Cardiac septum (tissue), 1 donor: Measurements from ENCODE around the gene ZMYND15. TPM values are rescaled to one million over a fixed set of nuclear protein-coding genes. Genes with fewer than 3 reads are reported as not detected.

ENCODE experiments used
- DNase-seq: peaks from one replicate; pipeline ENCODE4 v3.0.0-alpha.2; 2020; ENCODE audit warnings: low spot score
- intact Hi-C: fragments of 100-400 bp; cut with DNase I; formaldehyde crosslinking; loops from one replicate; pipeline ENCODE4 v1.14.0; 2022
- total RNA-seq: library from RNA; stranded (reverse); fragmentation: NEBNext Ultra II Directional; extraction: Animal tissue kit (Norgen Biotek cat#: 25700); gene quantifications from one replicate; pipeline ENCODE4 v1.2.1, GENCODE V29; 2021
- donor health status: DM: no; HTN: no; CAD: no.

ZMYND15 gene
- total RNA-seq, 1 donor from 2014 or later: 0.40 TPM

DNA sequence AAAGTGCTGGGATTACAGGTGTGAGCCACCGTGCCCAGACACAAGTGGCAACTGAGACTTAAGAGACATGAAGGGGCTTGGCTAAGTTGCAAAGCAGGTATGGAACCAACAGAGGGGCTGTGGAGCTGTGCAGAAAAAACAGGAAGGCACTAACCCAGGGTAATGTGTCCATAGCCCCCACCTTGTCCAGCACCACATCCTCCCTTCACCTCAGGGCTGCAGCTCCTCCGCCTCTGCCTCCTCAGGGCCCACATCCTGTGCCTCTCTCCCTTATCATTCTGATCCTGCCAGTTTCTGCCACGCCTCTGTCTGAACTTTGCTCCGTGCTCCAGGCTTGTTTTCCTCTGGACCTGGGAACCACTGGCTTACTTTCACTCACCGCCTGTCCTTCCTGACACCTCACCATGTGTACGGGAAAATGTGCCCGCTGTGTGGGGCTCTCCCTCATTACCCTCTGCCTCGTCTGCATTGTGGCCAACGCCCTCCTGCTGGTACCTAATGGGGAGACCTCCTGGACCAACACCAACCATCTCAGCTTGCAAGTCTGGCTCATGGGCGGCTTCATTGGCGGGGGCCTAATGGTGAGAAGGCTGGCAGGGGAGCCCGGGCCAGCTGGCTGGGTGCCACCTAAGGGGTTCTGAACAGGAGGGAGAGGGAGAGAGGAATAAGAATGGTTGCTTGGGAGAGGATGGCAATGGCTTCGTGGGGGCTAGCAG is 32.0 kb downstream of the ZMYND15 start, which contains the start of gene TM4SF5:
TM4SF5 (plus strand) TSS at position 368 of the 716 bp plus-strand sequence; CDS start at position 405, 37 bp downstream.
- intact Hi-C loops: no loop called here

DNA sequence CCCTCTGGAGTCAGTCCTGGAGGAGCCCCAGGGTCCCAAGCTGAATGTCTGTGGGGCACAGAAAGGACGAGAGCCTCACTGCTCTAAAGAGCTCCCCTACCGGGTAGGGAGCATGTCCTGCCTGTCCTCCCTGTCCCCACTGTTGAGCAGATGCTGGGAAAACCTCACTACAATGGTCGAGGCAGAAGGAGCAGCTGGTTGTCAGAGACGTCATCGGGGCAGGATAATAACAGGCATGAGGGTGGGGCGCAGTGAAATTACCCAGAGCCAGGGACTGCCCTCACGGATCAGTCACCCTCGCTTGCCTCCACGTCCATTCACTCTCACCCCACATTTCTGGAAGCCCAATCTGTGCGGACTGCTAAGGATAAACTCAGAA is 32.6 kb downstream of the ZMYND15 start:
- intact Hi-C loops: no loop called here
- DNase-seq: no peak

More for the DNA sequence above, 32.0 kb downstream of the ZMYND15 start, which contains the start of gene TM4SF5:
- DNase-seq: no peak

DNA sequence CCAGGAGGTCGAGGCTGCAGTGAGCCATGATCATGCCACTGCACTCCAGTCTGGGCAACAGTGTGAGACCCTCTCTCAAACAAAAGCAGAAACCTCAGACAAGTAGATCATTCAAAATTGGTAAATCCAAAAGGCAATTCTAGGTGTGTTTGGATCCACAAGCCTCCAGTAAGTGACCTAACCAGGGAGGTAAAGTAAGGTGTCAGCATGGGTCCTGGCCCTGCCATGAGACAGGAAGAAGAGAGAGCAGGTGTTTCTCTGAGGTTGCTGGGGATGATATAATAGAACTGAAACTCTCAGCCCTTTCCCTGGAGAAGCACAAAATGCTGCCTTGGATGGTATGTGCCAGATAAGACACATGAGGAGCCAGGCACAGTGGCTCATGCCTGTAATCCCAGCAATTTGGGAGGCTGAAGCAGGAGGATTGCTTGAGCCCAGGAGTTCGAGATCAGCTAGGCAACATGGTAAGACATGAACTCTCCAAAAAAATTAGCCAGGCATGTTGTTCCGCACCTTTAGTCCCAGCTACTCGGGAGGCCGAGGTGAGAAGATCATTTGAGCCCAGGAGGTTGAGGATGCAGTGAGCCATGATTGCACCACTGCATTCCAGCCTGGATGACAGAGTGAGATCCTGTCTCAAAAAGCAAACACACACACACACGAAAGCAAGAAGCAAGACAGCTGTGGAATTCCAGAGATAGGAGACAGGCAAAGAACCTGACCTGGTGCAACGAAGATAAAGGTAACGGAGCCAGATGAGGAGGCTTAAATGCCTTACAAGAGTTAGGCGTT is 38.5 kb downstream of the ZMYND15 start:
- DNase-seq: no peak
- intact Hi-C loops: no loop called here

DNA sequence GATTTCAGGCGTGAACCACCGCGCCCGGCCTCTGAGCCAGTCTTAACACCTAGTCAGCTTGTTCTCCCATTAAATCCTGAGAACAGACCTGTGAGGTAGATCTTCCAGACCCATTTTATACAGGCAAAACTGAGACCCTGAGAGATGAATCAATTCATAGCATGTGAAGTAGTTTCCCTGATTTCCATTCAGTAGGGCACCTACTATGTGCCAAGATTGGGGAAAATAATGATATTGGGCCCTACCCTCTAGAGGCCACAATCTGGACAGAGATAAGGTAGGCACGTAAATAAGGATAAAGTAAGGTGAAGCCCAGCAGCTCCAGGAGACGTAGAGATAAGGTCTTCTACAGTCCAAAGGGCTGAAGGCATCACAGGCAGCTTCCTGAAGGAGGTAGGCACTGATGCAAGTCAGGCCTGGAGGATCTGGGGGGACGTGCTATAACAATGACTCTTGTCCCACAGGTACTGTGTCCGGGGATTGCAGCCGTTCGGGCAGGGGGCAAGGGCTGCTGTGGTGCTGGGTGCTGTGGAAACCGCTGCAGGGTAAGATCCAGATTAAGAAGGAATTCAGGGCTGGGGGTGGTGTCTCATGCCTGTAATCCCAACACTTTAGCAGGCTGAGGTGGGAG is 40.8 kb downstream of the ZMYND15 start:
- intact Hi-C loops: no loop called here
- DNase-seq: no peak

DNA sequence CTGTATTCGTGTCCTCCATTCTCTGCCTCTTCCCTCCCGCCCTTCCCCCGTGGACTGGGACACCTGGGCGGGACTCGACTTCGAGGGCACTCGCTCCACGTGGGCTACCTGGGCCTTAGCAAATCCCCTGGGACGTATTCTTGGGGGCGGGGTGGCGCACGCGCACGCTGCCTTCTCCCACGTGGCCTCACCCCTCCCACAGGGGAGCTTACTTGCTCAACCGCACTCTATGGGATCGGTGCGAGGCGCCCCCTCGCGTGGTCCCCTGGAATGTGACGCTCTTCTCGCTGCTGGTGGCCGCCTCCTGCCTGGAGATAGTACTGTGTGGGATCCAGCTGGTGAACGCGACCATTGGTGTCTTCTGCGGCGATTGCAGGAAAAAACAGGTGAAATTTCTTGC is 43.0 kb downstream of the ZMYND15 start:
- DNase-seq: no peak
- intact Hi-C loops: no loop called here

DNA sequence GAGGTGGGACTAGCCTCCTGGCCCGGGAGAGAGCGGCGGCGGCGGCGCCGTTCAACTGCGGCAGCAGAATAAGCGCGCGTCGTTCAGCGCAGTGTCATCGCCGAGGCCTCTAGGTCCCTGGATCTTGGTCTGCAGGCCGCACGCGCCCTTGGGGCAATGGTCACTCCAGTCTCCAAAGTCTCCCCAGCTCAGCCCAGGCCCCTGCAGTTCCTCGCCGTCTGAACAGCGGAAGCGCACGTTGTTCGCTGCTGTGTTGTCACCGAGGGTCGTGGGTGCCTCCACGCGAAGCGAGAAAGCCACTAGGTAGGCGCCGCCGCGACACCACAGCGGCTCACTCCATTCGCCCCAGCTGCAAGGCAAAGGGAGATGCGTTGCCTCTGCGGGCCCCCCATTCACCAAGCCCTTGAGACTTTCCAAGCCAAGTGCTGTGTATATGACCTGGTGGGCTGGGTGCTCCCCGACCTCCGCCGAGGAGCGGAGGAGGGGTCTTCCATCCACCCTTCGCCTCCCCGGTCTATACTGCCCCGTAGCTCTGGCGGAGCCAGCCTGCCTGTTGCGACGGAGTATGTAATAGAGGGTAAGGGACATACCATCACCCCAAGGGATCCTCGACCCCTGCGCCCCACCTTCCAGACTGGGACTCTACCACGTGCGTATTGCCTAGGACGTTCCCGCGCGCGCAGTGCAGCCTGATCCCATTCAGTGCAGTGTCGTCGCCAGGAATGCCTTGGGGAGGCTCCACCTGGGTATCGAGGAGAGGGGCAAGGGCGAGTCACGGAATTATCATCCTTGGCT is 45.9 kb downstream of the ZMYND15 start:
- intact Hi-C loops: loop anchor here (2.0 to 5.0 kb wide), 3 partner anchors 53 to 97 kb away; partner anchors contain the start of genes ARRB2 and MED11
- no peak for DNase-seq

DNA sequence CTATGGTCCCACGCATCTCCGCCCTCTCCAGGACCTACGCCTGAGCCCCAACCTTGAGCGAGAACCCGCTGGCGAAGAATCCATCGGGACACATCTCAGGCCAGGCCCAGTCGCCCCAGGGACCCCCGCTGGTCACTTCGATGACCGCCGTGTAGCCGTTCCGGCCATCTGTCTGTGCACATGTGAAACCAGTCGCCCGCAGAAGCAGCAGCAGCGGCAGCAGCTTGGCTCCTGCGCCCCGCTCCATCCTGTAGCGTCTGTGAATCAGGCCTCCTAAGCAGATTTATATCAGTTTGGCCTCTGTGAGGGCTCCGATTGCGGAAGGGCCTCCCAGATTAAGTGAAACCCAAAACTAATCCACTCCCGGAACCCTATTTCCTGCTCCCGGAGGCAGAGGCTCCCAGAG is 46.5 kb downstream of the ZMYND15 start, which contains the start of gene VMO1:
VMO1 (minus strand) TSS at position 259 of the 406 bp plus-strand sequence; CDS start at position 247, 12 bp downstream.
- no peak for DNase-seq
- intact Hi-C loops: loop anchor here (2.0 to 5.0 kb wide), 3 partner anchors 54 to 97 kb away; partner anchors contain the start of genes ARRB2 and MED11

DNA sequence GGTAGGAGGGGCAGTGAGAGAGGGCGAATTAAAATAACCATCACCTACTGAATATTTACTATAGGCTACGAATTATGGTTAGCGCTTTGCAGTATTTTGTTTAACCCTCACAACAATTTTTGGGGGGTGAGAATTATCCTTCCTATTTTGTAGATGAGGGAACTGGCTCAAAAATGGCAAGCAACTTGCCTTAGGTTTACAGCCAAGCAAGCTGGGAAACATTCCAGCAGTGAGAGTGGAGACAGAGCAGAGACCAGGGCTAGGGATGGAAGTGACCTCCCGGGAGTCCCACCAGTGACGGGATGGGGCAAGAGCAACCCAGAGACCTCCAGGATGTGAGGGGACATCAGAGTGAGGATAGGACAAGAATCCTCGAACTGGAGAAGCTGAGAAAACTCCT is 46.9 kb downstream of the ZMYND15 start:
- intact Hi-C loops: loop anchor here (2.0 to 5.0 kb wide), 3 partner anchors 54 to 96 kb away; partner anchors contain the start of genes ARRB2 and MED11
- no peak for DNase-seq

DNA sequence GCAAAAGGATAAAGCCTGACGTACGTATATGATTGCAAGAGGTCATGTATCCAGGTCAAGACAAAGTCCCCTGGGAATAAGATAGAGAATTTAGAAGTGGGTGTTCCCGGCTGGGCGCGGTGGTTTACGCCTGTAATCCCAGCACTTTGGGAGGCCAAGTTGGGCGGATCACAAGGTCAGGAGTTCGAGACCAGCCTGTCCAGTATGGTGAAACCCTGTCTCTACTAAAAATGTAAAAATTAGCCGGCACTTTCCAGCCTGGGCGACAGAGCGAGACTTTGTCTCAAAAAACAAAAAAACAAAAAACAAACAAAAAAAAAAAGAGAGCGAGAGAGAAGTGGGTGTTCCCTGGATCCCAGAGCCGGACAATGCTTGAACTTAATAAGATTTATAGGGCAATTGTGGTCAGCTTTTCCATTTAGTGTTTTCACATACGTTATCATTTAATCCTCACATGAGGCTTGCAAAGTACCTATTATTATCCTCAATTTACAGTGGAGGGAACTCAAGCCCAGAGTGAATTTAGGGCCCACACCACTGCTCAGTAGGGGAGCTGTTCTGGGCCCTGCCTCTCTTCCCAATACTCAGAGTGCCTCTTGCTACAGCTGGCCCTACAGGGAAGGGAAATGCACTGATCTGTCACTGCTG is 48.6 kb downstream of the ZMYND15 start:
- DNase-seq: no peak
- intact Hi-C loops: loop anchor here (2.0 to 5.0 kb wide), 3 partner anchors 56 to 101 kb away; partner anchors contain the start of genes ARRB2 and MED11

DNA sequence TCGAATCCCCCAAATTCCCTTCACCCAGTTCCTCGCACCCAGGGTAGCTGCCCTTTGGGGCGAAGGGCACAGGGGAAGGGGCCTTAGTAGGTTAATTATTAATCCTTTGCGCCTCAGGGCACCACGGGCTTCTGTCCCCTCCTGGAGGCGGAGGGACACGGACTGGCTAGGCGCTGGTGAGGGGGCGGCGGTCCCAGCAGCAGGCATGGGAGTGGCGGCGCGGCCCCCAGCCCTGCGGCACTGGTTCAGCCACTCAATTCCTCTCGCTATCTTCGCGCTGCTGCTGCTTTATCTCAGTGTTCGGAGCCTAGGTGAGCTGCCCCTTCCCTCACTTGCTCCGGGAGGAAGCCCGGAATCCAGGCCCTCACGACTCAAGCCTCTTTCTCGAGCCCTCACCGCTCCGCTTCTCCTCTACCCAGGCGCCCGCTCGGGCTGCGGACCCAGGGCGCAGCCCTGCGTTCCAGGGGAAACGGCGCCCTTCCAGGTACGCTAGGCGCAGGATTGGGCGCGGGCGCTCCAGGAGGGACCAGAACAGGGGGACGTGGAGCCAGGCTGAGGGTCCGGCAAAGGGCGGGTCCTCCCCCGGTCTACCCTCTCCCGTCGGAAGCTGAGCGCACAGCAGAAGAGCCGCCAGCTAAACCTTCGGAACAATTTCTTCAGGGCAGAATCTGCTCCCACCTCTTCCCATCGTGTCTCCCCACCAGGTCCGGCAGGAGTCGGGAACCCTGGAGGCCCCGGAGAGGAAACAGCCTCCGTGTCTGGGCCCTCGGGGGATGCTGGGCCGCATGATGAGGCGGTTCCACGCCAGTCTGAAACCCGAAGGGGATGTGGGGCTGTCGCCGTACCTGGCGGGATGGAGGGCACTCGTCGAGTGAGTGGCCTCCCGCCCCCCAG is 49.4 kb downstream of the ZMYND15 start, which contains the start of gene GLTPD2:
GLTPD2 (plus strand) TSS at position 158 of the 894 bp plus-strand sequence; CDS start at position 206, 48 bp downstream.
- DNase-seq: no peak
- intact Hi-C loops: loop anchor here (2.0 to 5.0 kb wide), 3 partner anchors 57 to 100 kb away; partner anchors contain the start of genes ARRB2 and MED11

DNA sequence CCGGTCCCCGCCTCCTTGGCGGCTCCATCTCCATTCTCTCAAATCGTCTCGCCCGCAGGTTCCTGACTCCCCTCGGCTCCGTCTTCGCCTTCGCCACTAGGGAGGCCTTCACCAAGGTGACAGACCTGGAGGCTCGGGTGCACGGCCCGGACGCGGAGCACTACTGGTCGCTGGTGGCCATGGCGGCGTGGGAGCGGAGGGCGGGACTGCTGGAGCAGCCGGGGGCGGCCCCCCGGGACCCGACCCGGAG is 50.0 kb downstream of the ZMYND15 start:
- intact Hi-C loops: loop anchor here (2.0 to 5.0 kb wide), 3 partner anchors 57 to 99 kb away; partner anchors contain the start of genes ARRB2 and MED11
- no peak for DNase-seq

DNA sequence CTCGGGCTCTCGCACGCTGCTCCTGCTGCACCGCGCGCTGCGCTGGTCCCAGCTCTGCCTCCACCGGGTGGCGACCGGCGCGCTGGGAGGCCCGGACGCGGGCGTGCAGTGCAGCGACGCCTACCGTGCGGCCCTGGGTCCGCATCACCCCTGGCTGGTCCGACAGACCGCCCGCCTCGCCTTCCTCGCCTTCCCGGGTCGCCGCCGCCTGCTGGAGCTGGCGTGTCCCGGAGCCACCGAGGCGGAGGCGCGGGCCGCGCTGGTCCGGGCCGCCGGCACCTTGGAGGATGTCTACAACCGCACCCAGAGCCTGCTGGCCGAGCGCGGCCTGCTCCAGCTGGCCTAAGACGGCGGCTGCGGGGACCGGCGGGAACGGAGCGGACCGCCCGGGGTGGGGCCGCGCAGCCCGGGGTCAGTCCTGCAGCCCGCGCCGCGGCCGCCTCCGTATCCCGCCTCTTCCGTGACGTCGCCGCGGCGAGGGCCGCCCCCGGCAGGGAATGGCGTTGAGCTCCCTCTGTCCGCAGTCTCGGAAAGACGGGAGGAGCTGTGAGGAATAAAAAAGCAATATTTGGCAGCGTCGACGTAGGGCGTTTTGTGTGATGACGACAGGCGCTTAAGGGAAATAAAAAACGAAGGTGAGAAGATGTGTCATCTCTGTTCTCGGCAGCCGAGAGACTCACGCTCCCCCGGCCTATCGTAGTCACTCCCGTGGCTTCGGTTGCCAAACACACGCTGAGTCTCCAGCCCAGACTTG is 50.5 kb downstream of the ZMYND15 start:
- peak; percentile 94 for DNase-seq
- intact Hi-C loops: loop anchor here (1.0 to 5.0 kb wide), 5 partner anchors 43 to 99 kb away; partner anchors contain the start of genes ARRB2, MED11 and MINK1

DNA sequence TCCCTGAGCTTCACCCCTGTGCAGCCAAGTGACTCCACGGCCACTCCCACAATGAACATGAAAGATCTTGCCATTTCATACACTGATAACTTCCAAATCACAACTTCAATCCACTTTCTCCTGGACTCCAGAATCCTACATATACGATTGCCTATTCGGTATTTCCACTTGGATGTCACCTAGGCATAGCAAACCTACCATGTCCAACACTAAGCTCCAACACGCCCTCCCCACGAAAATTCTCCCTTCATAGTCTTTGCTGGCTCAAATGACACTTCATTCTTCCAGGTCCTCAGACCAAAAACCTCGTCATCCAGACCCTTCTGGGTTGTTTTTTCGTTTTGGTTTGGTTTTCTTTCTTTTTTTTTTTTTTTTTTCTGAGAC is 51.1 kb downstream of the ZMYND15 start:
- intact Hi-C loops: loop anchor here (1.0 to 2.0 kb wide), 2 partner anchors 43 to 68 kb away; partner anchors contain the start of gene MINK1
- no peak for DNase-seq

DNA sequence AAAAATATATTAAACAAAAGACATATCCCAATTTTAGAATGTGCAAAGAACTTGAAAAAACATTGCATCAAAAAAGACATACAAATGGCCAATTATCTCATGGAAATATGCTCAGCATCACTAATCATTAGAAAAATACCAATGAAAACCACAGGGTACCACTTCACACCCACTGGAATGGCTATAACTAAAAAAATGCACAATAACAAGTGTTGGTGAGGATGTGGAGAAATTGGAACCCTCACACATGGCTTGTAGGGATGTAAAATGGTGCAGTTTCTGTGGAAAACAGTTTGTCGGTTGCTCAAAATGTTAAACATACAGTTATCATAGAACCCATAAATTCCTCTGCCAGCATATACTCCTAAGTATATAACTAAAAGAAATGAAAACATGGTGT is 55.5 kb downstream of the ZMYND15 start:
- no peak for DNase-seq
- intact Hi-C loops: no loop called here
